ENCODE results near the gene PLEKHG3.

DNA sequence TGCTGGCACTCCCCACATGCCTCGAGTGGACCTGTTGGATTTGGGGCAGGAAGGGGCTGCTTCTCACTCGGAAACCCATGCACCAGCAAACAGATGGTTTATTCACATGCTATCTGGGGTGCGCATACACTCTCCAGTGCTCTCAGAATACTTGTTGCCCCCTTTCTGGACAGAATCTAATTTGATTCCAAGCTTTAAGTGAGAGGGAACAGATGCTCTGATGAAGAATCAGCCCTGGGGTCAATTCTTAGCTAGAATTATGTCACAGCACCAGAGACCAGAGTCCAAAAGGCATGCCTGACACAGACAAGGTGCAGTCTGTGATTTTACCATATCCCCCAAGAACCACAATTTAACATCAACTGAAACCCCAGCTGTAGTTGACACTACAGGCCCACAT lies 91.7 kb downstream of the PLEKHG3 start:
- TF ChIP-seq FOXA1 (IDR thresholded peaks at IDR 0.05) (no peak), BHLHE40 (IDR thresholded peaks at IDR 0.05; ENCODE audit: borderline replicate concordance) (no peak), SUZ12 (IDR thresholded peaks at IDR 0.05) (no peak), TARDBP (IDR thresholded peaks at IDR 0.05) (no peak), LEF1 (IDR thresholded peaks at IDR 0.05; ENCODE audit: borderline replicate concordance) (no peak), PKNOX1 (IDR thresholded peaks at IDR 0.05) (no peak), ZNF384 (IDR thresholded peaks at IDR 0.05) (no peak), FOXM1 (IDR thresholded peaks at IDR 0.05; ENCODE audit: borderline replicate concordance) (no peak), FOXK2 (IDR thresholded peaks at IDR 0.05) (no peak), HDGF (IDR thresholded peaks at IDR 0.05; ENCODE audit: borderline replicate concordance) (no peak), ELF4 (IDR thresholded peaks at IDR 0.05) (no peak), NFRKB (IDR thresholded peaks at IDR 0.05) (no peak), SP1 (IDR thresholded peaks at IDR 0.05) (no peak), ARNT (IDR thresholded peaks at IDR 0.05) (no peak)
